Trophoblast cell (in vitro differentiated cells and primary cell): ENCODE data around the gene TEX29.

Experiments
- DNase-seq, 2 donors: peaks; one replicate each; pipeline ENCODE4 v3.0.0-alpha.2; 2016
- H2AFZ ChIP-seq: 2 replicates; pipeline ENCODE4 v1.6.1; 2013; ENCODE audit warnings: low read length, moderate library complexity, mild to moderate bottlenecking; ENCODE audit not compliant: insufficient read depth, poor library complexity
- H2AK5ac ChIP-seq: 2 replicates; pipeline ENCODE4 v1.6.1; 2013; ENCODE audit warnings: mild to moderate bottlenecking, low read length
- H2BK120ac ChIP-seq: 2 replicates; pipeline ENCODE4 v1.6.1; 2013; ENCODE audit warnings: low read length, mild to moderate bottlenecking, moderate library complexity; ENCODE audit not compliant: insufficient read depth, poor library complexity
- H2BK12ac ChIP-seq: 2 replicates; pipeline ENCODE4 v1.6.1; 2013; ENCODE audit warnings: mild to moderate bottlenecking, low read length, moderate library complexity
- H2BK5ac ChIP-seq: 2 replicates; pipeline ENCODE4 v1.6.1; 2013; ENCODE audit warnings: low read length, low read depth, moderate library complexity, mild to moderate bottlenecking; ENCODE audit not compliant: poor library complexity
- H3K14ac ChIP-seq: 2 replicates; pipeline ENCODE4 v1.6.1; 2013; ENCODE audit warnings: mild to moderate bottlenecking, low read length
- H3K18ac ChIP-seq: 2 replicates; pipeline ENCODE4 v1.6.1; 2013; ENCODE audit warnings: mild to moderate bottlenecking, low read length
- H3K23ac ChIP-seq: 2 replicates; pipeline ENCODE4 v1.6.1; 2013; ENCODE audit warnings: low read length
- H3K27ac ChIP-seq: 2 replicates; pipeline ENCODE4 v1.5.1; 2013; ENCODE audit warnings: low read depth, mild to moderate bottlenecking, inconsistent platforms, low read length, moderate library complexity
- H3K27me3 ChIP-seq: 2 replicates; pipeline ENCODE4 v1.6.1; 2013; ENCODE audit warnings: inconsistent platforms, mild to moderate bottlenecking, low read length, moderate library complexity; ENCODE audit not compliant: insufficient read depth
- H3K36me3 ChIP-seq, 2 experiments: 1 replicate in 1 of 2; 2 replicates in 1 of 2; pipeline ENCODE4 v1.6.1; 2013; ENCODE audit warnings: low read length in 2 of 2, mild to moderate bottlenecking in 2 of 2, moderate library complexity in 1 of 2; ENCODE audit not compliant: insufficient read depth in 2 of 2, control insufficient read depth in 1 of 2
- H3K4ac ChIP-seq: 2 replicates; pipeline ENCODE4 v1.6.1; 2013; ENCODE audit warnings: low read depth, mild to moderate bottlenecking, low read length, moderate library complexity
- H3K4me1 ChIP-seq, 2 experiments: 1 replicate in 1 of 2; 2 replicates in 1 of 2; pipeline ENCODE4 v1.6.1; 2013; ENCODE audit warnings: low read length in 2 of 2, mild to moderate bottlenecking in 2 of 2, moderate library complexity in 1 of 2; ENCODE audit not compliant: insufficient read depth in 2 of 2, control insufficient read depth in 1 of 2
- H3K4me2 ChIP-seq: 2 replicates; pipeline ENCODE4 v1.6.1; 2013; ENCODE audit warnings: inconsistent platforms, mild to moderate bottlenecking, low read length, moderate library complexity
- H3K4me3 ChIP-seq: 2 replicates; pipeline ENCODE4 v1.5.1; 2013; ENCODE audit warnings: mild to moderate bottlenecking, low read depth, low read length, inconsistent platforms
- H3K79me1 ChIP-seq: one replicate; pipeline ENCODE4 v1.6.1; 2013; ENCODE audit warnings: low read length
- H3K79me2 ChIP-seq: 2 replicates; pipeline ENCODE4 v1.6.1; 2013; ENCODE audit warnings: low read length, mild to moderate bottlenecking; ENCODE audit not compliant: control insufficient read depth, insufficient read depth, poor library complexity
- H3K9ac ChIP-seq: 2 replicates; pipeline ENCODE4 v1.6.1; 2013; ENCODE audit warnings: mild to moderate bottlenecking, low read length
- H3K9me3 ChIP-seq: 2 replicates; pipeline ENCODE4 v1.6.1; 2013; ENCODE audit warnings: low read depth, mild to moderate bottlenecking, control low read depth, inconsistent platforms, low read length; ENCODE audit not compliant: insufficient read depth
- H4K12ac ChIP-seq: 2 replicates; pipeline ENCODE4 v1.6.1; 2013; ENCODE audit warnings: low read depth, mild to moderate bottlenecking, low read length, moderate library complexity
- H4K8ac ChIP-seq: 2 replicates; pipeline ENCODE4 v1.6.1; 2013; ENCODE audit warnings: low read depth, mild to moderate bottlenecking, low read length, moderate library complexity
- H4K91ac ChIP-seq: one replicate; pipeline ENCODE4 v1.6.1; 2013; ENCODE audit warnings: low read depth, mild to moderate bottlenecking, low read length, moderate library complexity
- WGBS: extraction: QIAGEN DNeasy Blood & Tissue Kit; methylation state at CpG from one replicate; pipeline ENCODE4 v1.1.7; 2013; ENCODE audit warnings: missing lambda C conversion rate; ENCODE audit not compliant: insufficient read length, insufficient coverage; ENCODE audit errors: extremely low coverage; 5-methylcytosine and 5-hydroxymethylcytosine counted together

The TEX29 gene

DNA sequence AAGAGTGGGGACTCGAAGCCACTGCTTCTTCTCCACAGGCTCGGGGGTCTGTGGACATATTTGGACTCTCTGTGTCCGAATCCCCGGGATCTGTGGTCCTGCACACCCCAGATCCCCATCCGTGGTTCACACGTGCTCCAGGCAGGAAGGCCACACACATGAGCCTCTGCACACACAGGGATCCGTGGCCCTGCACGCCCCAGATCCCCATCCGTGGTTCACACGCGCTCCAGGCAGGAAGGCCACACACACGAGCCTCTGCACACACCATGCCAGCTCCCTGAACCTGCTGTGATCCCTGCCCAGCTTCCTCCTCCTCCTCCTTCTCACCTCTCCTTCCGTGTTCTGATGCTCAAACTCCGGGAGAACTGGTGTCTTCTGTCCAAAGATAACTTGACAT is 3.1 kb downstream of the TEX29 start:
- no peak overlapping the region for H4K8ac ChIP-seq
- no peak overlapping the region for H3K4me2 ChIP-seq
- H3K9ac ChIP-seq = no peak overlapping the region
- no peak for DNase-seq
- no peak overlapping the region for H3K23ac ChIP-seq
- no peak overlapping the region for H3K4me3 ChIP-seq
- no peak overlapping the region for H2BK5ac ChIP-seq
- H2AK5ac ChIP-seq = no peak overlapping the region
- no peak overlapping the region for H4K12ac ChIP-seq
- no peak overlapping the region for H3K18ac ChIP-seq
- no peaks in the 10 kb centered on the region for H3K79me2 ChIP-seq
- no peaks in the 10 kb centered on the region for H3K4me1 ChIP-seq
- no peak overlapping the region for H2AFZ ChIP-seq
- no peaks in the 10 kb centered on the region for H3K79me1 ChIP-seq
- no peak overlapping the region for H2BK120ac ChIP-seq
- H3K14ac ChIP-seq = no peak overlapping the region
- no peak overlapping the region for H2BK12ac ChIP-seq
- H4K91ac ChIP-seq = no peak overlapping the region
- H3K36me3 ChIP-seq = no peaks in the 10 kb centered on the region
- no peaks in the 10 kb centered on the region for H3K27me3 ChIP-seq
- no peaks in the 10 kb centered on the region for H3K9me3 ChIP-seq
- H3K27ac ChIP-seq = no peak overlapping the region
- no peak overlapping the region for H3K4ac ChIP-seq
- no CpG with 5 or more reads among the region's 14 CpGs for WGBS

DNA sequence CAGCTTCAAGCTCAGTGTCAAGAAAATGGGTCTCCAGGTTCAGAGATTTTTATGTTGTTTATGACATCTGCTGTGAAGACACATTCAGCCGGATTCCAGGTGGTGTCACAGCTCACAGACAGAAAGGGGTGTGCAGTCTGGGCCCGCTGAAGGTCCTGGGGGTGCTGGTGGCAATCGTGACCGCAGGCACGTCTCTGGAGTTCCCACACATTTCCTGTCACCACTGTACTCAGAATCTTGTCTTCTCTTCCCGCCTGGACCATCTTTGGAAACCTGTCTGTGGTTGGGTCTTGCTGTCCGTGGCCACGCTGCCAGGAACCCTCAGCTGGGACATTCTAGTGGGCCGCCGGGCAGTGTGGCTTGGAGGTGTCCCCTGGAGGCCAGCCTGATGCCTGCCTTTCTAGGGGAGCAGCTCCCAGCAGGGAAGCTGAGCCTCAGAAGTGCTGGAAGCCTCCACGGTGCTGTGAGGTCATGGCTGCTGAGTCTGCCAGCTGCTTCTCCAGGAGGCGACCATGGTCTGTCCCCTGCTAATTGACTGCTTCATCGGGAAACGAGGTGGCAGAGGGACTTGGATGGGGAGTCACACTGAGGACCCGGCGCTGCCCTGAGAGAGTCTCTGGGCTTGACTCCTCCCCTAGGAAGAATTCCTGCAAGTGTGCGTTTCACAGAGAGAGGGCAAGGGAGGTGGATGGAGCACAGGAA is 3.7 kb downstream of the TEX29 start:
- Histone ChIP-seq H3K23ac (no peak overlapping the region), H3K4me2 (no peak overlapping the region), H2AK5ac (no peak overlapping the region), H3K27me3 (no peaks in the 10 kb centered on the region), H3K4me1 (no peaks in the 10 kb centered on the region), H3K14ac (no peak overlapping the region), H4K91ac (no peak overlapping the region), H3K27ac (no peak overlapping the region), H4K12ac (no peak overlapping the region), H3K18ac (no peak overlapping the region), H3K36me3 (no peaks in the 10 kb centered on the region), H4K8ac (no peak overlapping the region), H3K9ac (no peak overlapping the region), H2AFZ (no peak overlapping the region), H3K4ac (no peak overlapping the region), H3K9me3 (peaks cover 3% of the 10 kb centered on the region), H2BK120ac (no peak overlapping the region), H2BK5ac (no peak overlapping the region), H2BK12ac (no peak overlapping the region), H3K79me1 (no peaks in the 10 kb centered on the region), H3K79me2 (no peaks in the 10 kb centered on the region), H3K4me3 (no peak overlapping the region)
- no CpG with 5 or more reads among the region's 17 CpGs for whole genome bisulfite sequencing
- no peak for DNase-seq

DNA sequence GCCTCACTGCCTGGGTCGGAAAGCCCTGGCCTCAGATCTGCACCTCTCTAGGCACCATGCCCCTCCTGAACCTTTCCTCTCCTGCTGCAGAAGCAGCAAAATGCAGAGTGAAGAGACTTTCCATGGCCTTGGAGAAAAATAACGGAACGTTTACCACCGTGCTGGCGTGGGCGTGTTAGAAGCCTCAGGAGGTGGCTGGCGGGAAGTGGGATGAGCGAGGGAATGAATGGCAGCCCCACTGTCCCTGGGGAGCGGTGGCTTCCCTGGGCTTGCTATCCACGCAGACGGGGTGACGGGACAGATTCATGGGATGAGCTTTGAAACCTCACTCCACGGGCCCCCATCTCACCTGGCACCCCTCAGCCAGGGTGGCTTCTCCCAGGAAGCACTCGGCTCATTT is 4.3 kb downstream of the TEX29 start:
- no CpG with 5 or more reads among the region's 14 CpGs for WGBS
- Histone ChIP-seq H2BK120ac (no peak overlapping the region), H4K8ac (no peak overlapping the region), H3K79me1 (no peaks in the 10 kb centered on the region), H2AK5ac (no peak overlapping the region), H3K14ac (no peak overlapping the region), H3K27me3 (no peaks in the 10 kb centered on the region), H3K4ac (no peak overlapping the region), H2AFZ (no peak overlapping the region), H3K4me3 (no peak overlapping the region), H3K36me3 (no peaks in the 10 kb centered on the region), H2BK12ac (no peak overlapping the region), H3K23ac (no peak overlapping the region), H2BK5ac (no peak overlapping the region), H3K27ac (no peak overlapping the region), H3K79me2 (no peaks in the 10 kb centered on the region), H3K9ac (no peak overlapping the region), H3K18ac (no peak overlapping the region), H3K4me1 (no peaks in the 10 kb centered on the region), H4K12ac (no peak overlapping the region), H3K4me2 (no peak overlapping the region), H4K91ac (no peak overlapping the region), H3K9me3 (peaks cover 3% of the 10 kb centered on the region)
- no peak for DNase-seq

DNA sequence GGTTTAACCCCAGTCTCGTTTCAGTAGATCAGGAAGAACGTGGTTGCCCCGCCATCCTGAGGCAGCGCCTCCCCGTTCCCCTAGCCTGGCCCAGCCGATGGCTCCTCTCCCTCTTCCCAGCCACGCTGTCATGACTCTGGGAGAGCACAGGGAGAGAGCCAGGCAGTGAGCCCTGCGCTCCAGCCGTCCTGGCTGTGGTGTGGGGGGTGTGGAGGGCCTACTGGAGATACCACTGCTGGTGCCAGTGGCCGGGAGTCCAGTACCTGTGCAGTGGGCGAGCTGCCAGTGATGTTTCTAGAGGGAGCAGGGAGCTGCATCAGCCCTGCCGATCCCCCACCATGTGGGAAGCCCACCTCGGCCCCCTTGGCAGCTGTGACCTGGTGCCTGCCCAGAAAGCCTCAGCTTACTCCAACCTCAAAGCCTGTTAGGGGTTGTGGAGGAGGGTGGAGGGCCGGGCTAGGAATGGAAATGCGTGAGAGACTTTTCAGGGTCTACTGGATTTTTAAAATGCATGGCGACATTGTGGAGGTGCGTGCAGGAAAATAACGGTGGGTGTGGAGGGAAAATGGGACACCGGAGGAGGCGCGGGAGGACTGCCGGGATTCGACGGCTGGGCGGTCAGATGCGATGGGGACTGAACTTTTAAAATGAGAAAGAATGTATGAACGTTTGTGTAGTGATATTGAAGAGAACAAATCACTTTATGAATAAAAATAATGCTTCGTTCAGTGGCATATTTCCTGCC is 4.9 kb downstream of the TEX29 start:
- no peak overlapping the region for H2BK5ac ChIP-seq
- no peaks in the 10 kb centered on the region for H3K79me1 ChIP-seq
- no peak overlapping the region for H3K9ac ChIP-seq
- no peak overlapping the region for H2BK120ac ChIP-seq
- no peak for DNase-seq
- no peak overlapping the region for H3K23ac ChIP-seq
- H4K91ac ChIP-seq = no peak overlapping the region
- H3K4me3 ChIP-seq = no peak overlapping the region
- H2AFZ ChIP-seq = no peak overlapping the region
- no peak overlapping the region for H2BK12ac ChIP-seq
- H4K8ac ChIP-seq = no peak overlapping the region
- H3K27me3 ChIP-seq = no peaks in the 10 kb centered on the region
- H4K12ac ChIP-seq = no peak overlapping the region
- no peak overlapping the region for H3K18ac ChIP-seq
- H3K79me2 ChIP-seq = no peaks in the 10 kb centered on the region
- H3K14ac ChIP-seq = no peak overlapping the region
- H3K36me3 ChIP-seq = no peaks in the 10 kb centered on the region
- H3K4ac ChIP-seq = no peak overlapping the region
- peaks cover 3% of the 10 kb centered on the region for H3K9me3 ChIP-seq
- H3K27ac ChIP-seq = no peak overlapping the region
- H3K4me1 ChIP-seq = no peaks in the 10 kb centered on the region
- 100% methylated on average over 3 of the region's 28 CpGs for WGBS
- no peak overlapping the region for H3K4me2 ChIP-seq
- H2AK5ac ChIP-seq = no peak overlapping the region
